HepG2 (cell line): ENCODE measurements around the gene AGR2. TPM values are rescaled to one million over a fixed set of nuclear protein-coding genes. Genes with fewer than 3 reads are reported as not detected.

Experiments used
- ATAC-seq: fragments of 200-7000 bp; cut with Tn5 transposase; 3 replicates; pipeline ENCODE4 v1.9.1; 2020; ENCODE audit warnings: mild to moderate bottlenecking, moderate library complexity
- BruUV-seq: library from RNA; stranded (reverse); fragments of 400-500 nt; replicated peaks from 2 replicates; lab custom pipeline; 2021; lab: Mats Ljungman, UMichigan
- CTCF ChIA-PET: fragments of 300-600 bp; formaldehyde crosslinking; extraction: SDS; loops from one replicate; lab custom pipeline; 2021; ENCODE audit warnings: low total read pairs, inconsistent platforms, low intra/inter-chr PET ratio; lab: Yijun Ruan, JAX
- POLR2A ChIA-PET: fragments of 350-600 bp; sonication (Branson Sonifier 250); formaldehyde crosslinking; loops from one replicate; lab custom pipeline; 2020; ENCODE audit warnings: antibody characterized with exemption, inconsistent platforms; lab: Yijun Ruan, JAX
- DNase-seq: peaks from one replicate; pipeline ENCODE4 v3.0.0-alpha.2; 2015; ENCODE audit warnings: low spot score
- FAIRE-seq: peaks from 3 replicates; lab custom pipeline; 2011; peaks lifted over from hg19 to GRCh38; lab: Jason Lieb, UNC
- H2AFZ ChIP-seq: one replicate; pipeline ENCODE4 v1.6.1; 2011; ENCODE audit warnings: low read length, inconsistent platforms
- H3K27ac ChIP-seq: fragments of 300-600 bp; 3 replicates; pipeline ENCODE4 v1.8.0; 2011; ENCODE audit warnings: mixed run types, mild to moderate bottlenecking, mixed read lengths, low read length, inconsistent platforms; ENCODE audit not compliant: insufficient read depth; ENCODE audit errors: extremely low read length
- H3K27me3 ChIP-seq, 2 experiments: fragments of 200-600 bp in 1 of 2; 2 replicates in 1 of 2; 3 replicates in 1 of 2; pipeline versions ENCODE4 v1.6.0 to v1.8.0; 2011; ENCODE audit warnings: low read length in 2 of 2, mild to moderate bottlenecking in 2 of 2, moderate library complexity in 2 of 2, inconsistent platforms in 1 of 2; ENCODE audit not compliant: insufficient read depth in 2 of 2, control insufficient read depth in 1 of 2
- H3K36me3 ChIP-seq, 2 experiments: fragments of 200-600 bp in 1 of 2; replicated peaks in 1 of 2; 2 replicates in 1 of 2; 3 replicates in 1 of 2; pipeline versions ENCODE4 v1.5.1 to v1.8.0; 2011; ENCODE audit warnings: low read length in 2 of 2, inconsistent platforms in 1 of 2; ENCODE audit not compliant: insufficient read depth in 2 of 2, control insufficient read depth in 1 of 2
- H3K4me1 ChIP-seq: 2 replicates; pipeline ENCODE4 v1.5.1; 2012; ENCODE audit warnings: low read length, inconsistent platforms; ENCODE audit not compliant: insufficient read depth
- H3K4me2 ChIP-seq: 2 replicates; pipeline ENCODE4 v1.6.0; 2011; ENCODE audit warnings: low read depth, low read length, inconsistent platforms
- H3K4me3 ChIP-seq, 3 experiments: fragments of 200-600 bp in 1 of 3; sonication (generic), shearing (Covaris generic) in 1 of 3; replicated peaks in 1 of 3; 2 replicates each; pipeline ENCODE4 v1.5.1; 2011 to 2016; ENCODE audit warnings: low read length in 3 of 3, inconsistent platforms in 2 of 3, low read depth in 2 of 3, mild to moderate bottlenecking in 2 of 3, control low read depth in 1 of 3, mixed read lengths in 1 of 3; ENCODE audit not compliant: insufficient read depth in 1 of 3
- H3K79me2 ChIP-seq: one replicate; pipeline ENCODE4 v1.6.1; 2011; ENCODE audit warnings: low read length, inconsistent platforms; ENCODE audit not compliant: insufficient read depth
- H3K9ac ChIP-seq: 2 replicates; pipeline ENCODE4 v1.6.0; 2011; ENCODE audit warnings: mild to moderate bottlenecking, low read depth, low read length, inconsistent platforms; ENCODE audit not compliant: insufficient read depth
- H3K9me3 ChIP-seq: 2 replicates; pipeline ENCODE4 v1.5.1; 2012; ENCODE audit warnings: mild to moderate bottlenecking, low read length
- H4K20me1 ChIP-seq: 2 replicates; pipeline ENCODE4 v1.6.0; 2011; ENCODE audit warnings: inconsistent platforms, mild to moderate bottlenecking, low read length, moderate library complexity; ENCODE audit not compliant: insufficient read depth
- CHCHD3 ChIP-seq: sonication (generic); formaldehyde crosslinking; IDR thresholded peaks from 2 replicates; pipeline ENCODE4 v1.8.0; 2022; ENCODE audit warnings: mild to moderate bottlenecking, missing genetic modification reagents, moderate library complexity
- KLF6 ChIP-seq: IDR thresholded peaks from 2 replicates; pipeline ENCODE4 v1.8.0; 2016; ENCODE audit warnings: missing biosample characterization, missing genetic modification reagents
- PAWR ChIP-seq: sonication (generic); formaldehyde crosslinking; IDR thresholded peaks from 2 replicates; pipeline ENCODE4 v1.4.0; 2020; ENCODE audit warnings: missing genetic modification reagents, mild to moderate bottlenecking, borderline replicate concordance
- POGK ChIP-seq: sonication (generic); formaldehyde crosslinking; conservative IDR thresholded peaks from 2 replicates; pipeline ENCODE4 v1.8.0; 2022; ENCODE audit warnings: mild to moderate bottlenecking, moderate library complexity, missing genetic modification reagents
- SP2 ChIP-seq: sonication (generic); formaldehyde crosslinking; IDR thresholded peaks from 2 replicates; pipeline ENCODE4 v1.5.1; 2020; ENCODE audit warnings: mild to moderate bottlenecking, missing genetic modification reagents
- TAF15 ChIP-seq: fragments of 200-400 bp; formaldehyde crosslinking; IDR thresholded peaks from one replicate; pipeline ENCODE4 v1.6.1; 2018; ENCODE audit warnings: mild to moderate bottlenecking, low read depth, low read length; ENCODE audit not compliant: poor library complexity, severe bottlenecking
- TOE1 ChIP-seq: sonication (generic); formaldehyde crosslinking; IDR thresholded peaks from 2 replicates; pipeline ENCODE4 v1.4.0; 2020; ENCODE audit warnings: mild to moderate bottlenecking, missing genetic modification reagents
- TOPORS ChIP-seq: sonication (generic); formaldehyde crosslinking; IDR thresholded peaks from 2 replicates; pipeline ENCODE4 v1.8.0; 2023; ENCODE audit warnings: mild to moderate bottlenecking, missing genetic modification reagents
- ZNF275 ChIP-seq: sonication (generic); formaldehyde crosslinking; IDR thresholded peaks from 2 replicates; pipeline ENCODE4 v1.8.0; 2022; ENCODE audit warnings: missing genetic modification reagents, mild to moderate bottlenecking, inconsistent platforms, borderline replicate concordance
- ZNF460 ChIP-seq: sonication (generic); formaldehyde crosslinking; IDR thresholded peaks from 2 replicates; pipeline ENCODE4 v1.5.1; 2020; ENCODE audit warnings: missing genetic modification reagents, mild to moderate bottlenecking, borderline replicate concordance
- ZNF704 ChIP-seq: sonication (generic); formaldehyde crosslinking; IDR thresholded peaks from 2 replicates; pipeline ENCODE4 v1.8.1; 2023; ENCODE audit warnings: mild to moderate bottlenecking, inconsistent platforms, moderate library complexity, missing genetic modification reagents, borderline replicate concordance
- WGBS: methylation state at CpG from one replicate; pipeline ENCODE4 v1.1.6; 2017; ENCODE audit warnings: low lambda C conversion rate; 5-methylcytosine and 5-hydroxymethylcytosine counted together
- in situ Hi-C: cut with HindIII; loops from 2 replicates; pipeline ENCODE4 v1.10.0; 2017; ENCODE audit warnings: low pct_unique_long_range_greater_than_20kb; ENCODE audit not compliant: extremely low pct_ligation_motif_present
- intact Hi-C: fragments of 100-400 bp; cut with micrococcal nuclease; formaldehyde crosslinking; loops from one replicate; pipeline ENCODE4 v1.10.0; 2022; ENCODE audit not compliant: unreplicated experiment
- polyA plus RNA-seq, 8 experiments: library from polyadenylated mRNA; depleted of rRNA in 3 of 8; stranded (reverse) in 7 of 8; unstranded in 1 of 8; fragments of >200 nt; fragmentation: Illumina TruSeq in 4 of 8; extraction: Trizol in 4 of 8; gene quantifications; 2 replicates each; pipeline versions ENCODE4 v1.2.1 to v1.2.3, GENCODE V29; 2011 to 2016; ENCODE audit warnings: low read depth in 4 of 8, missing spikeins in 1 of 8, mixed read lengths in 1 of 8; ENCODE audit not compliant: insufficient read depth in 1 of 8
- total RNA-seq, 5 experiments: library from RNA; depleted of rRNA; stranded (reverse); fragments of >200 nt; fragmentation: Illumina TruSeq; extraction: Trizol; gene quantifications; 2 replicates each; pipeline ENCODE4 v1.2.3, GENCODE V29; 2016; ENCODE audit warnings: low read depth in 1 of 5

AGR2 gene
- total and polyA plus RNA-seq, 2 of the 13 experiments (the other 11 are each of a cell fraction or from before 2014, with no cell fraction given): 1.7 to 2.9 TPM

- Histone ChIP-seq H3K79me2 (no peaks in the 10 kb centered on the region), H4K20me1 (no peaks in the 10 kb centered on the region), H3K4me1 (no peaks in the 10 kb centered on the region), H3K4me3 (no peak overlapping the region), H3K9me3 (no peaks in the 10 kb centered on the region), H3K36me3 (no peaks in the 10 kb centered on the region), H3K4me2 (no peak overlapping the region), H3K27me3 (no peaks in the 10 kb centered on the region), H3K27ac (no peak overlapping the region), H2AFZ (no peak overlapping the region), H3K9ac (no peak overlapping the region)
- TF ChIP-seq TAF15 (no peak), CHCHD3 (no peak), KLF6 (no peak), ZNF275 (no peak), ZNF704 (no peak), SP2 (CRISPR knock-in tag) (no peak), TOPORS (CRISPR knock-in tag) (no peak), POGK (CRISPR knock-in tag) (no peak), TOE1 (no peak), ZNF460 (CRISPR knock-in tag) (no peak), PAWR (no peak)
- BruUV-seq: no TSS peak
- in situ Hi-C loops: no loop called here
- DNase-seq: no peak
- FAIRE-seq: no peak
- 52% methylated on average over 4 of the region's 4 CpGs for WGBS
- no peak for ATAC-seq
- intact Hi-C loops: no loop called here
- ChIA-PET POLR2A (no interaction called here), CTCF (no interaction called here)
These were observed 30.5 kb downstream of the AGR2 start for GRCh38 chr7:16774294-16774693.
